PC-9 (cell line): ENCODE data around the gene REEP3.

ENCODE experiments used
- EZH2 ChIP-seq: fragments of 200-600 bp; sonication (generic); IDR thresholded peaks from 2 replicates; pipeline ENCODE4 v1.8.0; 2017; ENCODE audit warnings: antibody characterized with exemption, low read depth
- TF ChIP-seq, protein P1 (sequence below): fragments of 200-600 bp; sonication (generic); conservative IDR thresholded peaks from 2 replicates; pipeline ENCODE4 v1.6.1; 2017; ENCODE audit warnings: mixed run types, antibody characterized with exemption, mild to moderate bottlenecking, moderate library complexity

DNA sequence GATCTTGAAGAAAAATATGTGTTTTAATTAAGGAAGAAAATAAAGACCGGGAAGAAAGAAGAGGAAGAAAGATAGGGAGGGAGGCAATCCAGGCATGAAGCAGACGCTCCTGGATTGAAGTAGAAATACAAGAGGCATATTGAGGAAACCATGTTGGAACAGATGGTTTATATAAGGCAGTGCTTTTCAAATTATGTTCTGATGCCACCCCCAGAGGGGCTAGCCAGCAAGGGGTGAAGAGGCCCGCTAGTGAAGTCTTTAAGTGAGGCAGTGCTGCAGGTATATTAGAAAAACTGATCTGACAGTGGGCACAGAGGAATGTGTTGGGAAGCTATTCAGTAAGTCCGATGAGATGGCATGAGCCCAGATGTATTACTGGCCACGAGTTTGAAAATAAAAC lies 40.1 kb downstream of the REEP3 start:
- TF ChIP-seq, protein P1, sequence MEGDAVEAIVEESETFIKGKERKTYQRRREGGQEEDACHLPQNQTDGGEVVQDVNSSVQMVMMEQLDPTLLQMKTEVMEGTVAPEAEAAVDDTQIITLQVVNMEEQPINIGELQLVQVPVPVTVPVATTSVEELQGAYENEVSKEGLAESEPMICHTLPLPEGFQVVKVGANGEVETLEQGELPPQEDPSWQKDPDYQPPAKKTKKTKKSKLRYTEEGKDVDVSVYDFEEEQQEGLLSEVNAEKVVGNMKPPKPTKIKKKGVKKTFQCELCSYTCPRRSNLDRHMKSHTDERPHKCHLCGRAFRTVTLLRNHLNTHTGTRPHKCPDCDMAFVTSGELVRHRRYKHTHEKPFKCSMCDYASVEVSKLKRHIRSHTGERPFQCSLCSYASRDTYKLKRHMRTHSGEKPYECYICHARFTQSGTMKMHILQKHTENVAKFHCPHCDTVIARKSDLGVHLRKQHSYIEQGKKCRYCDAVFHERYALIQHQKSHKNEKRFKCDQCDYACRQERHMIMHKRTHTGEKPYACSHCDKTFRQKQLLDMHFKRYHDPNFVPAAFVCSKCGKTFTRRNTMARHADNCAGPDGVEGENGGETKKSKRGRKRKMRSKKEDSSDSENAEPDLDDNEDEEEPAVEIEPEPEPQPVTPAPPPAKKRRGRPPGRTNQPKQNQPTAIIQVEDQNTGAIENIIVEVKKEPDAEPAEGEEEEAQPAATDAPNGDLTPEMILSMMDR = no peak
- TF ChIP-seq EZH2 = no peak
